ENCODE results near the gene FZD10.

The FZD10 gene

GRCh38 chr12:130162267-130162666, at the start of gene FZD10:
TSS of gene FZD10 (plus strand) at chr12:130162464. CDS start at chr12:130162943, 479 bp downstream.
- peak; percentile 83 for DNase-seq

GRCh38 chr12:130114952-130115351, 47.3 kb upstream of the FZD10 start:
- DNase-seq: no peak

GRCh38 chr12:130115646-130116045, 46.6 kb upstream of the FZD10 start:
- no peak for DNase-seq

- DNase-seq: no peak
Measured at GRCh38 chr12:130116791-130117190, 45.5 kb upstream of the FZD10 start.

- DNase-seq: no peak
Measured at GRCh38 chr12:130117233-130117632, 45.0 kb upstream of the FZD10 start.

GRCh38 chr12:130117701-130118100, 44.6 kb upstream of the FZD10 start:
- no peak for DNase-seq

- DNase-seq: no peak
Measured at GRCh38 chr12:130118181-130118580, 44.1 kb upstream of the FZD10 start.

GRCh38 chr12:130119241-130119861, 42.9 kb upstream of the FZD10 start:
- no peak for DNase-seq

GRCh38 chr12:130120012-130120805, 42.1 kb upstream of the FZD10 start:
- DNase-seq: no peak

- DNase-seq: no peak
Measured at GRCh38 chr12:130121226-130122000, 40.9 kb upstream of the FZD10 start.

- DNase-seq: no peak
Measured at GRCh38 chr12:130122356-130122755, 39.9 kb upstream of the FZD10 start.

- no peak for DNase-seq
Measured at GRCh38 chr12:130124106-130124505, 38.2 kb upstream of the FZD10 start.

GRCh38 chr12:130124605-130125244, 37.5 kb upstream of the FZD10 start:
- no peak for DNase-seq

- no peak for DNase-seq
Measured at GRCh38 chr12:130126023-130126432, 36.2 kb upstream of the FZD10 start.

- DNase-seq: no peak
Measured at GRCh38 chr12:130127532-130127911, 34.7 kb upstream of the FZD10 start.

GRCh38 chr12:130127912-130128789, 34.1 kb upstream of the FZD10 start:
- DNase-seq: no peak

- no peak for DNase-seq
Measured at GRCh38 chr12:130128790-130129735, 33.2 kb upstream of the FZD10 start.

GRCh38 chr12:130130346-130130745, 31.9 kb upstream of the FZD10 start:
- no peak for DNase-seq

- no peak for DNase-seq
Measured at GRCh38 chr12:130131025-130131424, 31.2 kb upstream of the FZD10 start.

- no peak for DNase-seq
Measured at GRCh38 chr12:130131801-130132200, 30.5 kb upstream of the FZD10 start.

Data from DMS53 (cell line).